ENCODE data around the gene RANBP9. TPM values are rescaled to one million over a fixed set of nuclear protein-coding genes. Genes with fewer than 3 reads are reported as not detected.

The RANBP9 gene
- total and polyA plus RNA-seq, 9 of the 15 experiments (the other 6 are each of a cell fraction or from before 2014, with no cell fraction given), result 27.5 to 130 (median 61.5) TPM

GRCh38 chr6:13617066-13617465, 94.6 kb downstream of the RANBP9 start:
- CTCF ChIA-PET (ENCODE audit: low intra/inter-chr PET ratio), result no interaction called here
- Histone ChIP-seq H4K20me1 (replicated peaks; ENCODE audit: control insufficient read depth, insufficient read depth, low read length) (0 out of 2 replicates have a peak, but pooled peaks cover 8% of the 10 kb centered on the region), H3K27me3 (ENCODE audit: control insufficient read depth in 2 of 2, insufficient read depth in 2 of 2, low read length in 2 of 2) (no peaks in the 10 kb centered on the region), H3K36me3 (ENCODE audit: control insufficient read depth, insufficient read depth, low read length) (peaks cover 62% of the 10 kb centered on the region), H2AFZ (ENCODE audit: low read depth, low read length) (no peak overlapping the region), H3K4me3 (peak overlapping the region; percentile 80; the same call in 1 of the 2 replicates), H3K9me3 (replicated peaks; ENCODE audit: control insufficient read depth, insufficient read depth, low read depth, low read length) (no peaks in the 10 kb centered on the region), H3K79me2 (ENCODE audit: control insufficient read depth, insufficient read depth, low read length) (peaks cover 59% of the 10 kb centered on the region), H3K9ac (ENCODE audit: insufficient read depth in 1 of 2, low read depth in 2 of 2, low read length in 2 of 2) (peak overlapping the region in 1 of 2 experiments; percentile 95; a peak in 1 of 4 replicates), H3K9me1 (ENCODE audit: control insufficient read depth, insufficient read depth, low read length) (no peaks in the 10 kb centered on the region), H3K27ac (ENCODE audit: extremely low read depth, low read depth, low read length) (peak overlapping the region; percentile 15; the same call in 1 of the 3 replicates), H3K4me2 (ENCODE audit: insufficient read depth, low read length) (0 out of 2 replicates have a peak overlapping the region, but pooled peaks have one; percentile 14), H3K4me1 (replicated peaks in 1 of 2; ENCODE audit: control insufficient read depth in 2 of 2, insufficient read depth in 2 of 2, low read length in 2 of 2) (peaks cover 11 to 17% of the 10 kb centered on the region in 2 experiments)
- TF ChIP-seq POLR2AphosphoS2 (IDR thresholded peaks at IDR 0.05; ENCODE audit: low read length) (0 out of 2 replicates have a peak, but pooled peaks have one; percentile 61), ZNF143 (CRISPR knock-in tag; IDR thresholded peaks at IDR 0.05) (no peak), MITF (IDR thresholded peaks at IDR 0.05) (no peak), HOMEZ (CRISPR knock-in tag; IDR thresholded peaks at IDR 0.05) (no peak), ZNF436 (CRISPR knock-in tag; IDR thresholded peaks at IDR 0.05) (no peak), ARID4B (CRISPR knock-in tag; IDR thresholded peaks at IDR 0.05) (no peak), VEZF1 (CRISPR knock-in tag; IDR thresholded peaks at IDR 0.05) (0 out of 2 replicates have a peak, but pooled peaks have one; percentile 6), POLR2AphosphoS5 (IDR thresholded peaks at IDR 0.05; ENCODE audit: control insufficient read depth, insufficient read depth, low read depth, low read length) (peak; percentile 7; the same call in 1 of the 2 replicates), ZNF740 (CRISPR knock-in tag; IDR thresholded peaks at IDR 0.05) (peak; percentile 84), ZNF740 (tag; IDR thresholded peaks at IDR 0.05) (no peak), SPI1 (IDR thresholded peaks at IDR 0.05; ENCODE audit: borderline replicate concordance, low read depth, low read length) (peak; percentile 89)
- POLR2A ChIA-PET, result interaction anchor here (0.6 to 4.9 kb wide), 10 partner anchors 8 to 316 kb away, joined by 3 to 31 read pairs (median 4); partner anchors contain the start of genes RANBP9 and SIRT5
- intact Hi-C loops (cut with micrococcal nuclease), result loop anchor here (5.0 kb wide), 1 partner anchor 60 kb away; no protein-coding TSS in a partner anchor
- FAIRE-seq (no peak), DNase-seq (ENCODE audit: extremely low read depth in 1 of 4, low spot score in 3 of 4) (no peak), ATAC-seq (no peak)
- in situ Hi-C loops (cut with MboI), result no loop called here
- WGBS (ENCODE audit: insufficient coverage, low coverage, missing lambda C conversion rate), result 57% methylated on average over 2 of the region's 2 CpGs
- no TSS peak for BruUV-seq (replicated peaks)

Measured in K562 (cell line).